H1 (cell line): Measurements from ENCODE around the gene MACROH2A1. TPM values are rescaled to one million over a fixed set of nuclear protein-coding genes. Genes with fewer than 3 reads are reported as not detected.

Source experiments
- CTCF ChIA-PET: fragments of 300-600 bp; sonication (Branson Sonifier 250); formaldehyde crosslinking; loops from one replicate; lab custom pipeline; 2021; ENCODE audit not compliant: partially characterized antibody; lab: Charles Lee
- POLR2A ChIA-PET: fragments of 300-600 bp; sonication (Branson Sonifier 250); formaldehyde crosslinking; loops from one replicate; lab custom pipeline; 2021; ENCODE audit warnings: inconsistent platforms; ENCODE audit not compliant: partially characterized antibody; lab: Charles Lee
- DNase-seq, 2 experiments: peaks; one replicate each; pipeline versions ENCODE4 v3.0.0 to v3.0.0-alpha.2; 2010 to 2022; ENCODE audit warnings: low spot score in 2 of 2, low read depth in 1 of 2, mixed read lengths in 1 of 2
- FAIRE-seq: peaks from 2 replicates; lab custom pipeline; 2011; peaks lifted over from hg19 to GRCh38; lab: Jason Lieb, UNC
- H2AFZ ChIP-seq: 2 replicates; pipeline ENCODE4 v1.8.1; 2012; ENCODE audit warnings: low read length, inconsistent platforms
- H2AK5ac ChIP-seq: 2 replicates; pipeline ENCODE4 v1.6.1; 2013; ENCODE audit warnings: low read depth, low read length
- H2BK120ac ChIP-seq: replicated peaks from 2 replicates; pipeline ENCODE3; 2013; ENCODE audit warnings: low read depth, low read length, inconsistent platforms
- H2BK12ac ChIP-seq: 2 replicates; pipeline ENCODE4 v1.6.1; 2013; ENCODE audit warnings: low read depth, low read length
- H2BK15ac ChIP-seq: 2 replicates; pipeline ENCODE4 v1.6.1; 2013; ENCODE audit warnings: low read length
- H2BK20ac ChIP-seq: 2 replicates; pipeline ENCODE4 v1.6.1; 2013; ENCODE audit warnings: low read length
- H2BK5ac ChIP-seq: 2 replicates; pipeline ENCODE4 v1.6.1; 2013; ENCODE audit warnings: low read depth, low read length
- H3K14ac ChIP-seq: 2 replicates; pipeline ENCODE4 v1.6.1; 2013; ENCODE audit warnings: inconsistent platforms; ENCODE audit not compliant: insufficient read length
- H3K18ac ChIP-seq: 2 replicates; pipeline ENCODE4 v1.6.1; 2013; ENCODE audit warnings: low read length; ENCODE audit errors: extremely low read depth
- H3K23ac ChIP-seq: 2 replicates; pipeline ENCODE4 v1.6.1; 2013; ENCODE audit warnings: inconsistent platforms; ENCODE audit not compliant: insufficient read length
- H3K23me2 ChIP-seq: 2 replicates; pipeline ENCODE4 v1.6.1; 2013; ENCODE audit warnings: low read depth, low read length
- H3K27ac ChIP-seq: 2 replicates; pipeline ENCODE4 v1.6.1; 2011; ENCODE audit warnings: low read depth, low read length, inconsistent platforms
- H3K27me3 ChIP-seq, 4 experiments: replicated peaks in 1 of 4; 1 replicate in 1 of 4; 2 replicates in 3 of 4; pipeline versions ENCODE4 v1.6.1 to v1.8.1; 2011 to 2013; ENCODE audit warnings: low read length in 3 of 4, mild to moderate bottlenecking in 3 of 4, inconsistent platforms in 2 of 4, mixed read lengths in 2 of 4, moderate library complexity in 1 of 4; ENCODE audit not compliant: control insufficient read depth in 3 of 4, insufficient read depth in 3 of 4; ENCODE audit errors: extremely low read depth in 1 of 4
- H3K36me3 ChIP-seq, 4 experiments: 2 replicates each; pipeline versions ENCODE4 v1.6.1 to v1.8.1; 2011 to 2013; ENCODE audit warnings: mild to moderate bottlenecking in 4 of 4, low read length in 3 of 4, moderate library complexity in 2 of 4, control low read depth in 1 of 4, inconsistent platforms in 1 of 4; ENCODE audit not compliant: insufficient read depth in 4 of 4, control insufficient read depth in 2 of 4
- H3K4ac ChIP-seq: replicated peaks from 2 replicates; pipeline ENCODE3; 2013; ENCODE audit warnings: low read length, low read depth, mixed read lengths, inconsistent platforms; ENCODE audit not compliant: insufficient read length
- H3K4me1 ChIP-seq, 4 experiments: replicated peaks in 1 of 4; 1 replicate in 1 of 4; 2 replicates in 3 of 4; pipeline versions ENCODE4 v1.6.1 to v1.8.1; 2011 to 2013; ENCODE audit warnings: low read length in 3 of 4, inconsistent platforms in 2 of 4, mixed read lengths in 1 of 4; ENCODE audit not compliant: insufficient read depth in 4 of 4, control insufficient read depth in 3 of 4
- H3K4me2 ChIP-seq, 2 experiments: 2 replicates each; pipeline versions ENCODE4 v1.6.1 to v1.8.1; 2011 to 2013; ENCODE audit warnings: low read depth in 2 of 2, low read length in 2 of 2, control low read depth in 1 of 2, inconsistent platforms in 1 of 2, mild to moderate bottlenecking in 1 of 2; ENCODE audit not compliant: insufficient read depth in 1 of 2
- H3K4me3 ChIP-seq, 4 experiments: fragments of 200-600, 300-600 bp in 1 of 4; sonication (generic), shearing (Covaris generic), sonication (Bioruptor Twin) in 1 of 4; 2 replicates each; pipeline versions ENCODE4 v1.5.1 to v1.8.1; 2011 to 2016; ENCODE audit warnings: low read length in 4 of 4, low read depth in 3 of 4, control low read depth in 2 of 4, inconsistent platforms in 2 of 4, mild to moderate bottlenecking in 2 of 4, mixed read lengths in 1 of 4, moderate library complexity in 1 of 4; ENCODE audit not compliant: insufficient read depth in 2 of 4; ENCODE audit errors: extremely low read depth in 1 of 4
- H3K56ac ChIP-seq: replicated peaks from 2 replicates; pipeline ENCODE3; 2013; ENCODE audit warnings: low read depth, mild to moderate bottlenecking, mixed read lengths, low read length, inconsistent platforms; ENCODE audit not compliant: insufficient read length
- H3K79me1 ChIP-seq: 2 replicates; pipeline ENCODE4 v1.6.1; 2013; ENCODE audit warnings: low read depth, low read length, control low read depth
- H3K79me2 ChIP-seq, 2 experiments: 2 replicates each; pipeline versions ENCODE4 v1.6.1 to v1.8.1; 2012 to 2013; ENCODE audit warnings: low read length in 2 of 2, mild to moderate bottlenecking in 2 of 2, inconsistent platforms in 1 of 2; ENCODE audit not compliant: insufficient read depth in 2 of 2, control insufficient read depth in 1 of 2
- H3K9ac ChIP-seq, 4 experiments: replicated peaks in 1 of 4; 1 replicate in 1 of 4; 2 replicates in 3 of 4; pipeline versions ENCODE4 v1.6.1 to v1.8.1; 2011 to 2013; ENCODE audit warnings: low read depth in 3 of 4, low read length in 3 of 4, control low read depth in 2 of 4, mild to moderate bottlenecking in 2 of 4, moderate library complexity in 2 of 4, inconsistent platforms in 1 of 4; ENCODE audit errors: extremely low read depth in 1 of 4
- H3K9me3 ChIP-seq, 2 experiments: 2 replicates each; pipeline versions ENCODE4 v1.6.1 to v1.8.1; 2012 to 2013; ENCODE audit warnings: mild to moderate bottlenecking in 2 of 2, moderate library complexity in 2 of 2, control low read depth in 1 of 2, inconsistent platforms in 1 of 2, low read depth in 1 of 2, low read length in 1 of 2, mixed read lengths in 1 of 2; ENCODE audit not compliant: insufficient read depth in 2 of 2
- H4K20me1 ChIP-seq, 2 experiments: replicated peaks in 1 of 2; 2 replicates each; pipeline versions ENCODE3 to v1.8.1; 2011 to 2013; ENCODE audit warnings: inconsistent platforms in 2 of 2, low read length in 2 of 2, mild to moderate bottlenecking in 1 of 2; ENCODE audit not compliant: insufficient read depth in 2 of 2, control insufficient read depth in 1 of 2
- H4K5ac ChIP-seq: 2 replicates; pipeline ENCODE4 v1.6.1; 2013; ENCODE audit warnings: low read length, low read depth, mixed read lengths, inconsistent platforms; ENCODE audit not compliant: insufficient read length
- H4K8ac ChIP-seq: 2 replicates; pipeline ENCODE4 v1.8.0; 2013; ENCODE audit warnings: mild to moderate bottlenecking, moderate library complexity, low read length, inconsistent platforms; ENCODE audit not compliant: insufficient read depth; ENCODE audit errors: extremely low read depth
- H4K91ac ChIP-seq: replicated peaks from 2 replicates; pipeline ENCODE3; 2013; ENCODE audit warnings: low read length, mixed read lengths, inconsistent platforms; ENCODE audit not compliant: insufficient read length
- ATF3 ChIP-seq: IDR thresholded peaks from 2 replicates; pipeline ENCODE4 v1.6.1; 2011; ENCODE audit warnings: low read depth, mild to moderate bottlenecking, low read length; ENCODE audit not compliant: insufficient read depth
- CBX5 ChIP-seq: fragments of 300-800, 300-1000 bp; sonication (generic); IDR thresholded peaks from 2 replicates; pipeline ENCODE4 v1.7.1; 2016; ENCODE audit warnings: antibody characterized with exemption, low read length, low read depth
- CHD1 ChIP-seq: IDR thresholded peaks from 2 replicates; pipeline ENCODE4 v1.6.1; 2012; ENCODE audit warnings: low read depth, low read length, improper control_type of control experiment
- KDM1A ChIP-seq: fragments of 200-600, 300-600 bp; sonication (generic); IDR thresholded peaks from 2 replicates; pipeline ENCODE4 v1.7.1; 2016; ENCODE audit warnings: mild to moderate bottlenecking, low read length, borderline replicate concordance
- KDM5A ChIP-seq: fragments of 200-600 bp; IDR thresholded peaks from 2 replicates; pipeline ENCODE4 v1.7.1; 2012; ENCODE audit warnings: mild to moderate bottlenecking, low read length, inconsistent platforms, mixed read lengths
- NANOG ChIP-seq: IDR thresholded peaks from 2 replicates; pipeline ENCODE4 v1.6.1; 2011; ENCODE audit warnings: low read length, low read depth, mild to moderate bottlenecking, inconsistent platforms; ENCODE audit not compliant: insufficient read depth, poor library complexity, severe bottlenecking
- NRF1 ChIP-seq: IDR thresholded peaks from 2 replicates; pipeline ENCODE4 v1.6.1; 2011; ENCODE audit warnings: mild to moderate bottlenecking, low read depth, low read length, improper control_type of control experiment
- POLR2A ChIP-seq, 2 experiments: IDR thresholded peaks; 1 replicate in 1 of 2; 2 replicates in 1 of 2; pipeline ENCODE4 v1.6.1; 2011; ENCODE audit warnings: low read depth in 2 of 2, low read length in 2 of 2, mild to moderate bottlenecking in 2 of 2; ENCODE audit errors: control extremely low read depth in 1 of 2
- POU5F1 ChIP-seq: IDR thresholded peaks from 2 replicates; pipeline ENCODE4 v1.6.1; 2011; ENCODE audit warnings: low read depth, mild to moderate bottlenecking, low read length, moderate library complexity
- SRF ChIP-seq: IDR thresholded peaks from 2 replicates; pipeline ENCODE4 v1.6.1; 2011; ENCODE audit warnings: mild to moderate bottlenecking, low read depth, low read length, moderate library complexity
- TCF12 ChIP-seq: IDR thresholded peaks from 2 replicates; pipeline ENCODE4 v1.6.1; 2011; ENCODE audit warnings: low read depth, mild to moderate bottlenecking, low read length
- WGBS, 2 experiments: shearing (Covaris generic) in 1 of 2; methylation state at CpG; one replicate each; pipeline versions ENCODE4 v1.1.6 to v1.1.7; 2013 to 2015; ENCODE audit warnings: low lambda C conversion rate in 2 of 2, mixed read lengths in 2 of 2, inconsistent platforms in 1 of 2, low coverage in 1 of 2, missing lambda C conversion rate in 1 of 2; ENCODE audit not compliant: insufficient replicate concordance in 2 of 2, insufficient coverage in 1 of 2, insufficient read length in 1 of 2; ENCODE audit errors: extremely low coverage in 1 of 2, missing lambda C conversion rate in 1 of 2; 5-methylcytosine and 5-hydroxymethylcytosine counted together
- polyA plus RNA-seq, 7 experiments: library from polyadenylated mRNA; depleted of rRNA in 3 of 7; stranded (reverse) in 5 of 7; unstranded in 2 of 7; fragments of >200 nt in 5 of 7; fragments of 200-250 nt in 2 of 7; gene quantifications; 1 replicate in 5 of 7; 2 replicates in 1 of 7; 4 replicates in 1 of 7; pipeline versions ENCODE4 v1.2.1 to v1.2.3, GENCODE V29; 2011 to 2013; ENCODE audit warnings: missing spikeins in 2 of 7, mixed read lengths in 2 of 7
- total RNA-seq: library from RNA; stranded (reverse); fragmentation: NEBNext Ultra II Directional; extraction: Animal tissue kit (Norgen Biotek cat#: 25700); gene quantifications from 2 replicates; pipeline ENCODE4 v1.2.1, GENCODE V29; 2021

Gene MACROH2A1
- total and polyA plus RNA-seq, 2 of the 8 experiments (the other 6 are each of a cell fraction or from before 2014, with no cell fraction given): 60.0 to 92.3 TPM

DNA sequence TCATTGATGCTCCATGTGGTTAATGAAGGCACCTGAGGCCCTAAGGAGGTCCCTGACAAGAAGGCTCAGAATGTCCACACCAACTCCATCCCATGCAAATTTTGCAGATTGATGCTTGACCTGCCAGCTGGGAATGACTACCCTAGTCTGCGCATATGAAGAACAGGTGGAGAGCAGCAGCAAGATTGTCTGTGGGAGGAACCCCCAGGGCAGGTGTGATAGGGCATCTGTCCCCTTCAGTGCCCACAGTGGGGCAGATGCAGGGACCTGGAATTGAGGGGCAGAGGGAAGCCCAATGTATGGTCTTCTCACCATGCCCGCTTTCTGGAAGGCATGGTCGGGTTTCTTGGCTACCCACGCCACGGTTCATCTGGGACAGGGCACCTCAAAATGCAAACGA, 79.6 kb downstream of the MACROH2A1 start:
- FAIRE-seq (no peak), DNase-seq (no peak)

More for the DNA sequence above, 79.6 kb downstream of the MACROH2A1 start:
- Histone ChIP-seq H2AFZ (no peak overlapping the region), H3K4me1 (no peaks in the 10 kb centered on the region; a peak in 1 of 7 replicates), H4K5ac (no peak overlapping the region), H3K4me2 (no peak overlapping the region), H3K27me3 (no peaks in the 10 kb centered on the region), H4K20me1 (no peaks in the 10 kb centered on the region), H3K18ac (no peak overlapping the region), H3K36me3 (no peaks in the 10 kb centered on the region), H3K4me3 (no peak overlapping the region), H3K23me2 (no peaks in the 10 kb centered on the region), H2AK5ac (no peak overlapping the region), H2BK20ac (no peak overlapping the region), H3K9me3 (0 out of 4 replicates have a peak, but pooled peaks cover 0 to 2% of the 10 kb centered on the region in 2 experiments), H2BK120ac (no peak overlapping the region), H3K14ac (no peak overlapping the region), H3K79me1 (no peaks in the 10 kb centered on the region), H3K79me2 (no peaks in the 10 kb centered on the region), H2BK15ac (no peak overlapping the region), H4K91ac (no peak overlapping the region), H3K9ac (no peak overlapping the region), H3K23ac (no peak overlapping the region), H4K8ac (no peak overlapping the region), H3K4ac (no peak overlapping the region), H2BK12ac (no peak overlapping the region), H3K27ac (no peak overlapping the region), H3K56ac (no peak overlapping the region), H2BK5ac (no peak overlapping the region)
- no peak for TF ChIP-seq KDM1A
- TF ChIP-seq CBX5: no peak
- TF ChIP-seq POLR2A (IDR thresholded peaks at IDR 0.05; ENCODE audit: control extremely low read depth in 1 of 2, low read depth in 2 of 2, low read length in 2 of 2): no peak
- TF ChIP-seq NANOG: no peak
- no peak for TF ChIP-seq NRF1
- TF ChIP-seq CHD1: no peak
- TF ChIP-seq SRF: no peak
- no peak for TF ChIP-seq TCF12
- no peak for TF ChIP-seq ATF3
- TF ChIP-seq KDM5A: no peak
- no peak for TF ChIP-seq POU5F1
- ChIA-PET POLR2A (no interaction called here), CTCF (interaction anchor here (0.7 to 1.9 kb wide), 7 partner anchors 8 to 54 kb away, joined by 3 to 9 read pairs (median 3); no protein-coding TSS in a partner anchor)
- 91% methylated on average over 6 of the region's 6 CpGs; no CpG with 5 or more reads in 1 of the 2 experiments for WGBS, 2 experiments
